GM18502 (cell line): ENCODE data around the gene HERC2.
"Not testable (repeated sequence)": the region's sequence is repeated elsewhere in the genome, so short reads cannot be mapped to it uniquely, and the experiment has no call there.

Experiments used
- ATAC-seq: cut with Tn5 transposase; IDR thresholded peaks from one replicate; pipeline ENCODE4 v1.9.1; 2021; ENCODE audit warnings: mild to moderate bottlenecking; ENCODE audit not compliant: unreplicated experiment, poor library complexity

Gene HERC2

GRCh38 chr15:28136236-28136904 lies 185.6 kb downstream of the HERC2 start:
- ATAC-seq = peak; percentile 100

GRCh38 chr15:28133281-28133680 lies 188.7 kb downstream of the HERC2 start:
- no peak for ATAC-seq

- no peak for ATAC-seq
Observed at GRCh38 chr15:28132524-28133275, 189.3 kb downstream of the HERC2 start.

GRCh38 chr15:28131946-28132345 lies 190.0 kb downstream of the HERC2 start:
- ATAC-seq = no peak

GRCh38 chr15:28131400-28131799 lies 190.6 kb downstream of the HERC2 start:
- no peak for ATAC-seq

- ATAC-seq = no peak
Observed at GRCh38 chr15:28130651-28131050, 191.3 kb downstream of the HERC2 start.

- no peak for ATAC-seq
Observed at GRCh38 chr15:28129231-28129848, 192.6 kb downstream of the HERC2 start.

GRCh38 chr15:28128031-28128430 lies 193.9 kb downstream of the HERC2 start:
- no peak for ATAC-seq

- ATAC-seq = no peak
Observed at GRCh38 chr15:28127036-28127435, 194.9 kb downstream of the HERC2 start.

- no peak for ATAC-seq
Observed at GRCh38 chr15:28125673-28126651, 196.0 kb downstream of the HERC2 start.

- no peak for ATAC-seq
Observed at GRCh38 chr15:28124841-28125240, 197.1 kb downstream of the HERC2 start.

GRCh38 chr15:28123408-28124023 lies 198.5 kb downstream of the HERC2 start:
- ATAC-seq = peak; percentile 72

GRCh38 chr15:28122038-28122949 lies 199.7 kb downstream of the HERC2 start:
- no peak for ATAC-seq

- not testable (repeated sequence) for ATAC-seq
Observed at GRCh38 chr15:28121577-28121976, 200.4 kb downstream of the HERC2 start.

- no peak for ATAC-seq
Observed at GRCh38 chr15:28120359-28120640, 201.7 kb downstream of the HERC2 start.

- no peak for ATAC-seq
Observed at GRCh38 chr15:28118531-28118930, 203.4 kb downstream of the HERC2 start.

GRCh38 chr15:28118083-28118482 lies 203.9 kb downstream of the HERC2 start:
- no peak for ATAC-seq

GRCh38 chr15:28117432-28117990 lies 204.5 kb downstream of the HERC2 start:
- no peak for ATAC-seq
